Smooth muscle cell (in vitro differentiated cells): ENCODE data around the gene FOLR3. TPM values are rescaled to one million over a fixed set of nuclear protein-coding genes. Genes with fewer than 3 reads are reported as not detected.

Source experiments
- DNase-seq: peaks from one replicate; lab custom pipeline; 2025; ENCODE audit not compliant: unreplicated experiment; lab: John Stamatoyannopoulos, UW
- H2AFZ ChIP-seq: fragments of 200-600 bp; sonication (generic); 2 replicates; pipeline ENCODE4 v1.6.0; 2016; ENCODE audit warnings: antibody characterized with exemption, low read depth, mild to moderate bottlenecking
- H3F3A ChIP-seq: fragments of 200-600 bp; sonication (generic); 2 replicates; pipeline ENCODE4 v1.6.0; 2017; ENCODE audit warnings: antibody characterized with exemption, low read depth
- H3K27ac ChIP-seq: fragments of 200-600 bp; sonication (generic); 2 replicates; pipeline ENCODE4 v1.5.1; 2016; ENCODE audit warnings: low read depth, mild to moderate bottlenecking
- H3K27me3 ChIP-seq: fragments of 200-600 bp; sonication (generic); 2 replicates; pipeline ENCODE4 v1.6.1; 2016; ENCODE audit warnings: low read depth, mild to moderate bottlenecking
- H3K36me3 ChIP-seq: fragments of 200-600 bp; sonication (generic); 2 replicates; pipeline ENCODE4 v1.5.1; 2016; ENCODE audit warnings: low read depth
- H3K4me1 ChIP-seq: fragments of 200-600 bp; sonication (generic); 2 replicates; pipeline ENCODE4 v1.5.1; 2016; ENCODE audit warnings: low read depth
- H3K4me2 ChIP-seq: fragments of 200-600 bp; sonication (generic); 2 replicates; pipeline ENCODE4 v1.6.0; 2016; ENCODE audit warnings: mild to moderate bottlenecking
- H3K4me3 ChIP-seq: fragments of 200-600 bp; sonication (generic); 2 replicates; pipeline ENCODE4 v1.5.1; 2016; ENCODE audit warnings: mild to moderate bottlenecking
- H3K79me2 ChIP-seq: fragments of 200-600 bp; sonication (generic); 2 replicates; pipeline ENCODE4 v1.6.0; 2016; ENCODE audit warnings: low read depth, mild to moderate bottlenecking
- H3K9ac ChIP-seq: fragments of 200-600 bp; sonication (generic); 2 replicates; pipeline ENCODE4 v1.6.0; 2016; ENCODE audit warnings: low read depth
- H3K9me3 ChIP-seq: fragments of 200-600 bp; sonication (generic); replicated peaks from 2 replicates; pipeline ENCODE4 v1.5.1; 2016; ENCODE audit warnings: low read depth
- H4K20me1 ChIP-seq: fragments of 200-600 bp; sonication (generic); 2 replicates; pipeline ENCODE4 v1.6.0; 2016; ENCODE audit warnings: low read depth
- WGBS: methylation state at CpG from one replicate; pipeline ENCODE4 v1.1.7; 2016; ENCODE audit warnings: low lambda C conversion rate; 5-methylcytosine and 5-hydroxymethylcytosine counted together
- polyA plus RNA-seq: library from polyadenylated mRNA; unstranded; fragments of >200 nt; fragmentation: Nextera tagmentation; extraction: Ambion mirVana; gene quantifications from 2 replicates; pipeline ENCODE4 v1.2.1, GENCODE V29; 2016
- total RNA-seq: library from RNA; depleted of rRNA; stranded (reverse); fragments of >200 nt; gene quantifications from 2 replicates; pipeline ENCODE4 v1.2.3, GENCODE V29; 2014
- TF ChIP-seq, protein P1 (sequence below): fragments of 200-600 bp; sonication (generic); IDR thresholded peaks from 2 replicates; pipeline ENCODE4 v1.5.1; 2017; ENCODE audit warnings: borderline replicate concordance, mild to moderate bottlenecking, antibody characterized with exemption; ENCODE audit not compliant: insufficient read depth, poor library complexity, severe bottlenecking

Gene FOLR3
- total and polyA plus RNA-seq, 2 experiments from 2014 or later: not detected

DNA sequence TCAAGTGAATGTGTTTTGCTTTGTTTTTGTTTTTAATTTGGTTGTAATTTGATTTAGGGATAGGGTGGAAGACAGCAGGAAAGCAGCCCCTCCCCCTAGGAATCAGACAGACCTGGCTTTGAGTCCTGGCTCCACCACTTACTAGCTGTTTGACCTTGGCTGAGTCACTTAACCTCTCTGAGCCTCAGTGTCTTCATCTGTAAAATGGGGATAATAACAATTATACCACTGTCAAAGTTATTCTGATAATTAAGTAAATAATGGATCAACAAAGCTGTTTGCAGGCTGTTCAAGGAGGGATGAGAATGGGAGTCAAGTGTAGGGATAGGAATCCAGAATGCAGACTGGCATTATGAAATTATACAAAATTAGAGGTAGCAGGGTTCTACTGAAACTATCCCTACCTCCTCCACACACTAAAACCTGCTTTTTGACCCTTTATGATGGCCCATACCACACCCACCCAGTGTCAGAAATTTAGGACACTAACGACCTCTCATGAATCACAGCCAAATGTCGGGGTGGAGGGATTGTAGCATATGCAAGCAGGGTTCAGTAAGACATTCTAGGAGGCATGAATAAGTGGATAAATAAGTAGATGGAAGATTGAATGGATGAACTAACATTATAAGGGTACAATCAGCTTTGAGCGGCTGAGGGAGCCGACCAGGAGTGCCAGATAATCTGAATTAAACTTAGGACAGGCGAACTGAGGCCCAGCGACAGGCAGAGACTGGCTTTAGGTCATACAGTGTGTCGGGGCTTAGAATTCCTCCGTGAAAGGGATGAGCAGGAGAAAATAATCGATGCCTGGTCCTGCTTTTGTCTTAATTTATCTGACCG is 24.0 kb upstream of the FOLR3 start:
- Histone ChIP-seq H3K79me2 (no peaks in the 10 kb centered on the region), H4K20me1 (no peaks in the 10 kb centered on the region), H3K4me3 (peak overlapping the region; percentile 52), H3K9ac (peak overlapping the region; percentile 88), H2AFZ (peak overlapping the region; percentile 23), H3K27ac (peak overlapping the region; percentile 93), H3K36me3 (no peaks in the 10 kb centered on the region), H3K9me3 (no peaks in the 10 kb centered on the region), H3K27me3 (no peaks in the 10 kb centered on the region), H3F3A (peaks cover 10% of the 10 kb centered on the region), H3K4me2 (peak overlapping the region; percentile 80), H3K4me1 (no peaks in the 10 kb centered on the region)
- no peak for DNase-seq
- TF ChIP-seq, protein P1, sequence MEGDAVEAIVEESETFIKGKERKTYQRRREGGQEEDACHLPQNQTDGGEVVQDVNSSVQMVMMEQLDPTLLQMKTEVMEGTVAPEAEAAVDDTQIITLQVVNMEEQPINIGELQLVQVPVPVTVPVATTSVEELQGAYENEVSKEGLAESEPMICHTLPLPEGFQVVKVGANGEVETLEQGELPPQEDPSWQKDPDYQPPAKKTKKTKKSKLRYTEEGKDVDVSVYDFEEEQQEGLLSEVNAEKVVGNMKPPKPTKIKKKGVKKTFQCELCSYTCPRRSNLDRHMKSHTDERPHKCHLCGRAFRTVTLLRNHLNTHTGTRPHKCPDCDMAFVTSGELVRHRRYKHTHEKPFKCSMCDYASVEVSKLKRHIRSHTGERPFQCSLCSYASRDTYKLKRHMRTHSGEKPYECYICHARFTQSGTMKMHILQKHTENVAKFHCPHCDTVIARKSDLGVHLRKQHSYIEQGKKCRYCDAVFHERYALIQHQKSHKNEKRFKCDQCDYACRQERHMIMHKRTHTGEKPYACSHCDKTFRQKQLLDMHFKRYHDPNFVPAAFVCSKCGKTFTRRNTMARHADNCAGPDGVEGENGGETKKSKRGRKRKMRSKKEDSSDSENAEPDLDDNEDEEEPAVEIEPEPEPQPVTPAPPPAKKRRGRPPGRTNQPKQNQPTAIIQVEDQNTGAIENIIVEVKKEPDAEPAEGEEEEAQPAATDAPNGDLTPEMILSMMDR: no peak
- 8% methylated on average over 10 of the region's 10 CpGs for WGBS

GRCh38 chr11:72112143-72112977 is 23.2 kb upstream of the FOLR3 start, which contains the start of gene ANAPC15:
Gene ANAPC15, minus strand, starts transcription at chr11:72112695. Its CDS starts 1,419 bp downstream, at chr11:72111276.
- H3K79me2 ChIP-seq: no peaks in the 10 kb centered on the region
- DNase-seq: peak; percentile 97
- 1% methylated on average over 49 of the region's 49 CpGs for WGBS
- peaks cover 10% of the 10 kb centered on the region for H3F3A ChIP-seq
- H3K4me3 ChIP-seq: peak within 1 kb of the TSS; percentile 52
- H3K27ac ChIP-seq: peak within 1 kb of the TSS; percentile 93
- H4K20me1 ChIP-seq: no peaks in the 10 kb centered on the region
- peak within 1 kb of the TSS; percentile 80 for H3K4me2 ChIP-seq
- peak within 1 kb of the TSS; percentile 70 for H2AFZ ChIP-seq
- H3K9ac ChIP-seq: peak within 1 kb of the TSS; percentile 88
- H3K27me3 ChIP-seq: no peaks in the 10 kb centered on the region
- no peaks in the 10 kb centered on the region for H3K36me3 ChIP-seq
- TF ChIP-seq, protein P1: no peak
- no peaks in the 10 kb centered on the region for H3K4me1 ChIP-seq
- H3K9me3 ChIP-seq: no peaks in the 10 kb centered on the region

- 61% methylated on average over 9 of the region's 9 CpGs for WGBS
- peak overlapping the region; percentile 52 for H3K4me3 ChIP-seq
- DNase-seq: no peak
- no peaks in the 10 kb centered on the region for H4K20me1 ChIP-seq
- no peaks in the 10 kb centered on the region for H3K9me3 ChIP-seq
- TF ChIP-seq, protein P1: no peak
- H3K27ac ChIP-seq: peak overlapping the region; percentile 93
- H2AFZ ChIP-seq: peak overlapping the region; percentile 70
- H3K27me3 ChIP-seq: no peaks in the 10 kb centered on the region
- H3K4me2 ChIP-seq: peak overlapping the region; percentile 80
- H3K9ac ChIP-seq: peak overlapping the region; percentile 88
- H3K79me2 ChIP-seq: no peaks in the 10 kb centered on the region
- H3K36me3 ChIP-seq: no peaks in the 10 kb centered on the region
- peaks cover 10% of the 10 kb centered on the region for H3F3A ChIP-seq
- H3K4me1 ChIP-seq: no peaks in the 10 kb centered on the region
These were observed 22.3 kb upstream of the FOLR3 start for GRCh38 chr11:72112978-72113808.
